Transverse colon (tissue), 4 donors: ENCODE data around the gene CUTA.
"Not testable (repeated sequence)": the region's sequence is repeated elsewhere in the genome, so short reads cannot be mapped to it uniquely, and the experiment has no call there.

Source experiments
- CTCF ChIP-seq, 5 experiments: fragments of 200-600 bp in 3 of 5; fragments of 450-650 bp in 2 of 5; sonication (generic) in 3 of 5; IDR thresholded peaks; 1 replicate in 2 of 5; 2 replicates in 3 of 5; pipeline ENCODE4 v1.5.1; 2016 to 2017; ENCODE audit warnings: antibody characterized with exemption in 5 of 5, inconsistent platforms in 3 of 5, mild to moderate bottlenecking in 2 of 5, moderate library complexity in 1 of 5
- EP300 ChIP-seq: sonication (generic); formaldehyde crosslinking; IDR thresholded peaks from one replicate; pipeline ENCODE4 v1.6.1; 2017; ENCODE audit warnings: antibody characterized with exemption, low read depth
- POLR2A ChIP-seq: fragments of 450-650 bp; IDR thresholded peaks from one replicate; pipeline ENCODE4 v1.6.1; 2016; ENCODE audit warnings: antibody characterized with exemption, mild to moderate bottlenecking, moderate library complexity
- POLR2AphosphoS5 ChIP-seq, 3 donors: sonication (generic); formaldehyde crosslinking; IDR thresholded peaks; one replicate each; pipeline ENCODE4 v1.6.1; 2016; ENCODE audit warnings: antibody characterized with exemption in 3 of 3

- not testable (repeated sequence) for TF ChIP-seq EP300; CTCF (IDR thresholded peaks at IDR 0.05); POLR2AphosphoS5 (IDR thresholded peaks at IDR 0.05); POLR2A
These were observed 18.0 kb downstream of the CUTA start for GRCh38 chr6:33399881-33400280.
